Measurements from ENCODE around the gene MYO5B. TPM values are rescaled to one million over a fixed set of nuclear protein-coding genes. Genes with fewer than 3 reads are reported as not detected.

Gene MYO5B
- total RNA-seq, 1 donor from 2014 or later, result 6.7 TPM

DNA sequence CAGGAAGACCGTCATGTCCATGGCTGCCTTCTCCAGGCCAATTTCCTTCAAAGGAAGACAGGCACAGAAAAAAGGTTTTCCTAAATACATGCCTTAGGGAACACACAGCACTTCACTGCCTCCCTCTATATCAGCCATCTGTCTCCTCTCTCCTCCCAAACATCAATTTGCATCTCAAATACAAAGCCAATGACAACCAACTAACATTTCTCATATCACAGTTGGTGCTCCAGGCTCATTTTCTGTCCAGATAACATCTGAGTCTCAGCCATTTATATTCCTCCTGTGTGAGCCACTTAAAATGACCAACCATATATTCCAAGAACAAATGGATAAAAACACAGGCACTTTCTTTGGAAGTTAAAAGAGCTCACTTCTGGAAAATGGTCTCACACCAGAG lies 319.2 kb downstream of the MYO5B start:
- no peaks in the 10 kb centered on the region for H3K4me1 Mint-ChIP-seq
- TF ChIP-seq EZH2phosphoT487 (IDR thresholded peaks at IDR 0.05), result no peak
- H3K27me3 Mint-ChIP-seq (ENCODE audit: insufficient read depth, low read depth), result peaks cover 8% of the 10 kb centered on the region
- Histone ChIP-seq H4K20me1 (ENCODE audit: low read depth) (no peaks in the 10 kb centered on the region), H3K9ac (no peak overlapping the region), H3K4me2 (no peak overlapping the region), H3F3A (ENCODE audit: low read depth) (no peaks in the 10 kb centered on the region), H3K36me3 (no peaks in the 10 kb centered on the region), H3K4me1 (no peaks in the 10 kb centered on the region), H2AFZ (replicated peaks) (no peak overlapping the region), H3K9me3 (ENCODE audit: low read depth) (no peaks in the 10 kb centered on the region), H3K4me3 (no peak overlapping the region), H3K79me2 (ENCODE audit: low read depth) (no peaks in the 10 kb centered on the region), H3K27ac (no peak overlapping the region), H3K27me3 (no peaks in the 10 kb centered on the region)
- H3K27ac Mint-ChIP-seq, result no peak overlapping the region
- DNase-seq (ENCODE audit: low spot score), result no peak
- H3K9me3 Mint-ChIP-seq, result no peaks in the 10 kb centered on the region
- H3K36me3 Mint-ChIP-seq, result no peaks in the 10 kb centered on the region
- H3K4me3 Mint-ChIP-seq, result no peak overlapping the region

DNA sequence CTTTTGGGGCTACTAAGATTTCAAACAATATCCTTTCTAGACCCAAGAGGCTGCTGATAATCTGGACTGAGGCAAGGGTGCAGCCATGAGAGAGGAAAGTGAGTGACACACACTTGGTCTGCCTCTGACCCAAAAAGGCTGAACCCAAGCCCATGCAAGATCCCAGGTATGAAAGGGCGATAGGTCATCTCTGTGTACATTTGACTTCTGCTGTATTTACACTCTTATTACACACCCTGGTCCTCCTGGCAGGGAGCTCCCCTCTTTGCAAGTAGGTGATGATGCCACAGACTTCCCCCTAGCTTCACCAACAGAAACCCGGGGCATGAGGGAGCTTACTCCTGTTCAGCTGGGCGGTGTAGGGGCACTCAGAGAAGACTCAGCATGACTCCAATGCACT lies 319.8 kb downstream of the MYO5B start:
- Histone ChIP-seq H3K79me2 (ENCODE audit: low read depth) (no peaks in the 10 kb centered on the region), H3K4me1 (no peaks in the 10 kb centered on the region), H3K9me3 (ENCODE audit: low read depth) (no peaks in the 10 kb centered on the region), H2AFZ (replicated peaks) (no peak overlapping the region), H3K4me2 (no peak overlapping the region), H3F3A (ENCODE audit: low read depth) (no peaks in the 10 kb centered on the region), H3K9ac (no peak overlapping the region), H4K20me1 (ENCODE audit: low read depth) (no peaks in the 10 kb centered on the region), H3K27ac (no peak overlapping the region), H3K27me3 (no peaks in the 10 kb centered on the region), H3K4me3 (no peak overlapping the region), H3K36me3 (no peaks in the 10 kb centered on the region)
- no peak for DNase-seq (ENCODE audit: low spot score)
- H3K4me1 Mint-ChIP-seq, result no peaks in the 10 kb centered on the region
- H3K27me3 Mint-ChIP-seq (ENCODE audit: insufficient read depth, low read depth), result peaks cover 8% of the 10 kb centered on the region
- no peak overlapping the region for H3K27ac Mint-ChIP-seq
- H3K4me3 Mint-ChIP-seq, result no peak overlapping the region
- H3K36me3 Mint-ChIP-seq, result no peaks in the 10 kb centered on the region
- TF ChIP-seq EZH2 (IDR thresholded peaks at IDR 0.05), result no peak
- no peak for TF ChIP-seq EZH2phosphoT487 (IDR thresholded peaks at IDR 0.05)
- TF ChIP-seq, protein P1, sequence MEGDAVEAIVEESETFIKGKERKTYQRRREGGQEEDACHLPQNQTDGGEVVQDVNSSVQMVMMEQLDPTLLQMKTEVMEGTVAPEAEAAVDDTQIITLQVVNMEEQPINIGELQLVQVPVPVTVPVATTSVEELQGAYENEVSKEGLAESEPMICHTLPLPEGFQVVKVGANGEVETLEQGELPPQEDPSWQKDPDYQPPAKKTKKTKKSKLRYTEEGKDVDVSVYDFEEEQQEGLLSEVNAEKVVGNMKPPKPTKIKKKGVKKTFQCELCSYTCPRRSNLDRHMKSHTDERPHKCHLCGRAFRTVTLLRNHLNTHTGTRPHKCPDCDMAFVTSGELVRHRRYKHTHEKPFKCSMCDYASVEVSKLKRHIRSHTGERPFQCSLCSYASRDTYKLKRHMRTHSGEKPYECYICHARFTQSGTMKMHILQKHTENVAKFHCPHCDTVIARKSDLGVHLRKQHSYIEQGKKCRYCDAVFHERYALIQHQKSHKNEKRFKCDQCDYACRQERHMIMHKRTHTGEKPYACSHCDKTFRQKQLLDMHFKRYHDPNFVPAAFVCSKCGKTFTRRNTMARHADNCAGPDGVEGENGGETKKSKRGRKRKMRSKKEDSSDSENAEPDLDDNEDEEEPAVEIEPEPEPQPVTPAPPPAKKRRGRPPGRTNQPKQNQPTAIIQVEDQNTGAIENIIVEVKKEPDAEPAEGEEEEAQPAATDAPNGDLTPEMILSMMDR (IDR thresholded peaks at IDR 0.05), result no peak
- no peaks in the 10 kb centered on the region for H3K9me3 Mint-ChIP-seq

DNA sequence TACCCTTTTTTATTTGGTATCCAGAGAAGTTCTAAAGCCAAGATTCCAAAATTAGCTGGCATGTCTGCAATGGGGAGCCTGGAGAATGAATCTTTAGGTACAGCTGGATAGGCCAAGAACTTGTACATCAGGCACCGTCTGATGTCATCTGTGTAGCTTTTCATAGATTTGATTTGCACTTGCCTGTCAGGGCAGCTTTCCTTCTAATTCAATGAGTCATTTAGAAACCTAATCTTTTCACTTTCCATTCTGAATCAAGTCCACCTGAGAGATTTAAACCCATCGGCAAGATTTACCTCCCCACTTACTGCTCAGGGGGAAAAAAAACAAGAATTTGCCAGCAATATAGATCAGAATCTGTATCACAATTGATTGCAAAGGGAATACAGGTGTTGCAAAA lies 320.7 kb downstream of the MYO5B start:
- no peaks in the 10 kb centered on the region for H3K9me3 ChIP-seq (ENCODE audit: low read depth)
- H3K79me2 ChIP-seq (ENCODE audit: low read depth), result no peaks in the 10 kb centered on the region
- no peak overlapping the region for H3K27ac ChIP-seq
- H3K27me3 ChIP-seq, result no peaks in the 10 kb centered on the region
- TF ChIP-seq EZH2phosphoT487 (IDR thresholded peaks at IDR 0.05) (no peak), EZH2 (IDR thresholded peaks at IDR 0.05) (no peak)
- TF ChIP-seq, protein P1 (IDR thresholded peaks at IDR 0.05), result no peak
- H2AFZ ChIP-seq (replicated peaks), result no peak overlapping the region
- no peak overlapping the region for H3K4me2 ChIP-seq
- H4K20me1 ChIP-seq (ENCODE audit: low read depth), result no peaks in the 10 kb centered on the region
- DNase-seq (ENCODE audit: low spot score), result no peak
- H3K4me1 ChIP-seq, result no peaks in the 10 kb centered on the region
- H3K9me3 Mint-ChIP-seq, result no peaks in the 10 kb centered on the region
- no peaks in the 10 kb centered on the region for H3K4me1 Mint-ChIP-seq
- no peak overlapping the region for H3K9ac ChIP-seq
- H3K36me3 Mint-ChIP-seq, result no peaks in the 10 kb centered on the region
- no peak overlapping the region for H3K27ac Mint-ChIP-seq
- no peaks in the 10 kb centered on the region for H3K36me3 ChIP-seq
- H3K4me3 ChIP-seq, result no peak overlapping the region
- H3F3A ChIP-seq (ENCODE audit: low read depth), result no peaks in the 10 kb centered on the region
- H3K4me3 Mint-ChIP-seq, result no peak overlapping the region
- peaks cover 2% of the 10 kb centered on the region for H3K27me3 Mint-ChIP-seq (ENCODE audit: insufficient read depth, low read depth)

DNA sequence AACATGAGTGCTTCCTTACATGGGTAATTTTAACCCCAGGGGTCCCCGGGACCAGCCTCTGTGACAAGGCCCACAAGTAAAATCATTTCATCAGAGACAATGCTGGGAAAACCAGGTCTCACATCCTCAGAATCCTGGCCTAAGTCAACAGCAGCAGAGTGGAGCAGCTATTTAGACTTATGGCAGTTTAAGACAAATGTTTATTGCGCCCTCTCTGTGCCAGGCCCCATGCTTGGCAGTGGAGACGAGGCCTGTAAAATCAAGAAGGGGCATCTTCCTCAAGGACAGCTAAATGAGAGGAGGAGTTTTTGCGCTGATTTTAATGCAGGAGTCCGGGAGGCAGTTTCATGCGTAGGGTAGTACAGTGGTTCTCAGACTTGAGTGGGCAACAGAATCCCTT lies 325.6 kb downstream of the MYO5B start:
- no peaks in the 10 kb centered on the region for H4K20me1 ChIP-seq (ENCODE audit: low read depth)

More for the DNA sequence above, 325.6 kb downstream of the MYO5B start:
- H3F3A ChIP-seq (ENCODE audit: low read depth), result no peaks in the 10 kb centered on the region
- H3K36me3 ChIP-seq, result no peaks in the 10 kb centered on the region
- no peak overlapping the region for H3K27ac Mint-ChIP-seq
- H3K4me1 ChIP-seq, result no peaks in the 10 kb centered on the region
- DNase-seq (ENCODE audit: low spot score), result no peak
- H3K9me3 ChIP-seq (ENCODE audit: low read depth), result no peaks in the 10 kb centered on the region
- H3K27me3 Mint-ChIP-seq (ENCODE audit: insufficient read depth, low read depth), result no peaks in the 10 kb centered on the region
- peaks cover under 1% of the 10 kb centered on the region for H3K4me1 Mint-ChIP-seq
- H3K9me3 Mint-ChIP-seq, result no peaks in the 10 kb centered on the region
- no peak overlapping the region for H3K27ac ChIP-seq
- H3K27me3 ChIP-seq, result no peaks in the 10 kb centered on the region
- no peaks in the 10 kb centered on the region for H3K79me2 ChIP-seq (ENCODE audit: low read depth)
- no peak overlapping the region for H3K4me3 Mint-ChIP-seq
- no peaks in the 10 kb centered on the region for H3K36me3 Mint-ChIP-seq
- H2AFZ ChIP-seq (replicated peaks), result no peak overlapping the region
- TF ChIP-seq EZH2phosphoT487 (IDR thresholded peaks at IDR 0.05), result no peak
- TF ChIP-seq EZH2 (IDR thresholded peaks at IDR 0.05), result no peak
- TF ChIP-seq, protein P1 (IDR thresholded peaks at IDR 0.05), result no peak
- H3K4me3 ChIP-seq, result no peak overlapping the region
- H3K9ac ChIP-seq, result no peak overlapping the region
- H3K4me2 ChIP-seq, result no peak overlapping the region
